Testis (tissue), 2 donors: ENCODE results near the gene ARHGEF28.

Source experiments
- CTCF ChIP-seq, 3 experiments: fragments of 450-650 bp in 2 of 3; fragments of 200-600 bp in 1 of 3; sonication (generic) in 1 of 3; IDR thresholded peaks; one replicate each; pipeline ENCODE4 v1.5.1; 2016 to 2019; ENCODE audit warnings: antibody characterized with exemption in 3 of 3, mild to moderate bottlenecking in 2 of 3, moderate library complexity in 1 of 3
- POLR2A ChIP-seq: fragments of 450-650 bp; IDR thresholded peaks from one replicate; pipeline ENCODE4 v1.6.1; 2017; ENCODE audit warnings: antibody characterized with exemption, mild to moderate bottlenecking, moderate library complexity

GRCh38 chr5:73895471-73895870, 269.5 kb downstream of the ARHGEF28 start:
- no peak for TF ChIP-seq CTCF (IDR thresholded peaks at IDR 0.05)
- TF ChIP-seq POLR2A: no peak
